K562 (cell line): ENCODE results near the gene NRP2. TPM values are rescaled to one million over a fixed set of nuclear protein-coding genes. Genes with fewer than 3 reads are reported as not detected.

Source experiments
- ATAC-seq: fragments of 200-7000 bp; cut with Tn5 transposase; 3 replicates; pipeline ENCODE4 v1.9.1; 2020; ENCODE audit warnings: moderate library complexity
- BruUV-seq: library from RNA; stranded (reverse); fragments of 400-500 nt; replicated peaks from 2 replicates; lab custom pipeline; 2021; lab: Mats Ljungman, UMichigan
- CTCF ChIA-PET: fragments of 300-600 bp; formaldehyde crosslinking; extraction: SDS; loops from one replicate; lab custom pipeline; 2021; ENCODE audit warnings: low intra/inter-chr PET ratio; lab: Yijun Ruan, JAX
- POLR2A ChIA-PET: fragments of 300-600, 350-650 bp; sonication (Branson Sonifier 250); formaldehyde crosslinking; extraction: SDS; loops from one replicate; lab custom pipeline; 2021; ENCODE audit warnings: antibody characterized with exemption, inconsistent platforms; lab: Yijun Ruan, JAX
- DNase-seq, 4 experiments: peaks; one replicate each; pipeline versions ENCODE4 v3.0.0 to v3.0.0-alpha.2; 2011 to 2018; ENCODE audit warnings: low spot score in 3 of 4, mixed read lengths in 3 of 4; ENCODE audit errors: extremely low read depth in 1 of 4
- FAIRE-seq: peaks from 2 replicates; lab custom pipeline; 2011; peaks lifted over from hg19 to GRCh38; lab: Jason Lieb, UNC
- H2AFZ ChIP-seq: 2 replicates; pipeline ENCODE4 v1.6.0; 2011; ENCODE audit warnings: low read depth, low read length, control low read depth, inconsistent platforms
- H3K27ac ChIP-seq: fragments of 200-600 bp; 3 replicates; pipeline ENCODE4 v1.8.0; 2011; ENCODE audit warnings: low read depth, mild to moderate bottlenecking, control low read depth, inconsistent platforms, low read length, moderate library complexity, mixed read lengths; ENCODE audit errors: extremely low read depth
- H3K27me3 ChIP-seq, 2 experiments: fragments of 300-600 bp in 1 of 2; 2 replicates in 1 of 2; 3 replicates in 1 of 2; pipeline versions ENCODE4 v1.6.0 to v1.8.0; 2011; ENCODE audit warnings: inconsistent platforms in 2 of 2, low read length in 2 of 2, mild to moderate bottlenecking in 1 of 2, mixed read lengths in 1 of 2, moderate library complexity in 1 of 2; ENCODE audit not compliant: control insufficient read depth in 2 of 2, insufficient read depth in 2 of 2
- H3K36me3 ChIP-seq: fragments of 300-600 bp; 3 replicates; pipeline ENCODE4 v1.8.0; 2011; ENCODE audit warnings: mild to moderate bottlenecking, low read length, inconsistent platforms; ENCODE audit not compliant: control insufficient read depth, insufficient read depth
- H3K4me1 ChIP-seq, 2 experiments: fragments of 200-600 bp in 1 of 2; replicated peaks in 1 of 2; 2 replicates in 1 of 2; 3 replicates in 1 of 2; pipeline versions ENCODE4 v1.5.1 to v1.8.0; 2011; ENCODE audit warnings: inconsistent platforms in 2 of 2, low read length in 2 of 2, mild to moderate bottlenecking in 1 of 2, mixed read lengths in 1 of 2, moderate library complexity in 1 of 2; ENCODE audit not compliant: control insufficient read depth in 2 of 2, insufficient read depth in 2 of 2
- H3K4me2 ChIP-seq: 2 replicates; pipeline ENCODE4 v1.6.1; 2011; ENCODE audit warnings: low read length, control low read depth, inconsistent platforms, mixed read lengths; ENCODE audit not compliant: insufficient read depth
- H3K4me3 ChIP-seq: fragments of 200-600 bp; sonication (generic), shearing (Covaris generic); 2 replicates; pipeline ENCODE4 v1.5.1; 2016; ENCODE audit warnings: control low read depth, inconsistent platforms
- H3K79me2 ChIP-seq: fragments of 200-600 bp; 3 replicates; pipeline ENCODE4 v1.8.0; 2011; ENCODE audit warnings: low read length, inconsistent platforms; ENCODE audit not compliant: control insufficient read depth, insufficient read depth
- H3K9ac ChIP-seq, 2 experiments: 2 replicates each; pipeline versions ENCODE4 v1.6.0 to v1.6.1; 2011; ENCODE audit warnings: low read depth in 2 of 2, low read length in 2 of 2, control low read depth in 1 of 2, inconsistent platforms in 1 of 2, mild to moderate bottlenecking in 1 of 2, mixed read lengths in 1 of 2; ENCODE audit not compliant: insufficient read depth in 1 of 2
- H3K9me1 ChIP-seq: one replicate; pipeline ENCODE4 v1.6.0; 2011; ENCODE audit warnings: inconsistent platforms, mild to moderate bottlenecking, low read length, moderate library complexity; ENCODE audit not compliant: control insufficient read depth, insufficient read depth
- H3K9me3 ChIP-seq: replicated peaks from 2 replicates; pipeline ENCODE4 v1.5.1; 2011; ENCODE audit warnings: low read depth, low read length, inconsistent platforms; ENCODE audit not compliant: control insufficient read depth, insufficient read depth
- H4K20me1 ChIP-seq: replicated peaks from 2 replicates; pipeline ENCODE4 v1.6.1; 2011; ENCODE audit warnings: low read length, inconsistent platforms, mixed read lengths; ENCODE audit not compliant: control insufficient read depth, insufficient read depth
- CBX2 ChIP-seq: fragments of 200-600 bp; sonication (generic); IDR thresholded peaks from one replicate; pipeline ENCODE4 v1.6.1; 2012; ENCODE audit warnings: mild to moderate bottlenecking, low read length, inconsistent platforms; ENCODE audit not compliant: insufficient read depth, poor library complexity, severe bottlenecking
- E4F1 ChIP-seq: fragments of 250-450 bp; sonication (Bioruptor Pico); IDR thresholded peaks from 2 replicates; pipeline ENCODE4 v1.5.0; 2021; ENCODE audit warnings: mild to moderate bottlenecking, borderline replicate concordance
- LEF1 ChIP-seq: fragments of 450-650 bp; IDR thresholded peaks from 2 replicates; pipeline ENCODE4 v1.6.1; 2016; ENCODE audit warnings: mild to moderate bottlenecking
- TSC22D4 ChIP-seq: fragments of 450-650 bp; IDR thresholded peaks from 2 replicates; pipeline ENCODE4 v1.6.1; 2016; ENCODE audit warnings: missing genetic modification characterization, missing biosample characterization, control low read depth
- UBTF ChIP-seq, 2 experiments: IDR thresholded peaks; 2 replicates each; pipeline ENCODE4 v1.6.1; 2012; ENCODE audit warnings: improper control_type of control experiment in 2 of 2, low read depth in 2 of 2, low read length in 2 of 2, borderline replicate concordance in 1 of 2
- ZC3H11A ChIP-seq: IDR thresholded peaks from 2 replicates; pipeline ENCODE4 v1.6.1; 2012; ENCODE audit warnings: low read depth, low read length, improper control_type of control experiment
- ZNF311 ChIP-seq: fragments of 250-450 bp; sonication (Bioruptor Pico); IDR thresholded peaks from 2 replicates; pipeline ENCODE4 v1.4.0; 2020; ENCODE audit warnings: mild to moderate bottlenecking, moderate library complexity
- ZNF354B ChIP-seq: fragments of 250-450 bp; sonication (Bioruptor Pico); IDR thresholded peaks from 2 replicates; pipeline ENCODE4 v1.4.0; 2020
- ZNF707 ChIP-seq: fragments of 250-450 bp; sonication (Bioruptor Pico); conservative IDR thresholded peaks from 2 replicates; pipeline ENCODE4 v1.8.0; 2022; ENCODE audit warnings: inconsistent platforms, mild to moderate bottlenecking, moderate library complexity
- WGBS: fragments of 100-300 bp; shearing (Covaris generic); methylation state at CpG from one replicate; pipeline ENCODE4 v1.1.6; 2016; ENCODE audit warnings: low coverage, mixed read lengths; ENCODE audit not compliant: insufficient coverage; ENCODE audit errors: missing lambda C conversion rate; 5-methylcytosine and 5-hydroxymethylcytosine counted together
- in situ Hi-C: fragments of 300-500 bp; cut with MboI; formaldehyde crosslinking; loops from 4 replicates; pipeline ENCODE4 v1.15.0; 2018; ENCODE audit warnings: inconsistent platforms, mixed read lengths
- intact Hi-C: fragments of 100-400 bp; cut with micrococcal nuclease; formaldehyde crosslinking; loops from 2 replicates; pipeline ENCODE4 v1.14.2; 2022
- polyA plus RNA-seq, 8 experiments: library from polyadenylated mRNA; depleted of rRNA in 4 of 8; stranded (reverse) in 5 of 8; unstranded in 3 of 8; fragments of >200 nt; fragmentation: Nextera tagmentation in 2 of 8; fragmentation: Illumina TruSeq in 1 of 8; extraction: Ambion mirVana in 2 of 8; extraction: Trizol in 1 of 8; gene quantifications; 2 replicates each; pipeline versions ENCODE4 v1.2.1 to v1.2.3, GENCODE V29; 2011 to 2014; ENCODE audit warnings: inconsistent platforms in 1 of 8, missing spikeins in 1 of 8
- total RNA-seq, 7 experiments: library from RNA; depleted of rRNA in 6 of 7; stranded (reverse); fragments of >200 nt in 6 of 7; fragmentation: Illumina TruSeq in 2 of 7; extraction: Trizol in 2 of 7; gene quantifications; 2 replicates each; pipeline versions ENCODE4 v1.2.1 to v1.2.3, GENCODE V29; 2011 to 2021; ENCODE audit warnings: low replicate concordance in 1 of 7
- TF ChIP-seq, protein P1 (sequence below): fragments of 450-650 bp; IDR thresholded peaks from 2 replicates; pipeline ENCODE4 v1.7.1; 2018; ENCODE audit warnings: mild to moderate bottlenecking, low read depth; ENCODE audit not compliant: partially characterized antibody
- TF ChIP-seq, protein P2 (sequence below), 2 experiments: IDR thresholded peaks; 2 replicates each; pipeline ENCODE4 v1.6.1; 2011; ENCODE audit warnings: borderline replicate concordance in 1 of 2, control low read depth in 1 of 2, low read depth in 1 of 2, low read length in 1 of 2, mild to moderate bottlenecking in 1 of 2, mixed read lengths in 1 of 2, moderate library complexity in 1 of 2; ENCODE audit not compliant: insufficient read depth in 1 of 2, insufficient read length in 1 of 2, poor library complexity in 1 of 2, severe bottlenecking in 1 of 2; ENCODE audit errors: extremely low read depth in 1 of 2

NRP2 gene
- total and polyA plus RNA-seq, 9 of the 15 experiments (the other 6 are each of a cell fraction or from before 2014, with no cell fraction given): 0.05 to 0.31 (median 0.15) TPM; not detected in 5

GRCh38 chr2:205730701-205731582 is 48.6 kb downstream of the NRP2 start:
- WGBS: 12% methylated on average over 7 of the region's 9 CpGs
- DNase-seq (no peak), FAIRE-seq (no peak), ATAC-seq (no peak)
- H3K9ac ChIP-seq: no peak overlapping the region
- peaks cover 0 to 17% of the 10 kb centered on the region in 2 experiments; a peak in 1 of 5 replicates for H3K27me3 ChIP-seq
- H3K79me2 ChIP-seq: no peaks in the 10 kb centered on the region
- H3K4me1 ChIP-seq: no peaks in the 10 kb centered on the region; a peak in 1 of 5 replicates
- ChIA-PET POLR2A (no interaction called here), CTCF (no interaction called here)
- intact Hi-C loops: no loop called here
- H3K36me3 ChIP-seq: no peaks in the 10 kb centered on the region
- no peaks in the 10 kb centered on the region for H4K20me1 ChIP-seq
- BruUV-seq: no TSS peak
- H3K9me1 ChIP-seq: no peaks in the 10 kb centered on the region
- H3K27ac ChIP-seq: no peak overlapping the region
- no peak overlapping the region for H3K4me3 ChIP-seq
- in situ Hi-C loops: no loop called here
- H2AFZ ChIP-seq: no peak overlapping the region
- H3K9me3 ChIP-seq: no peaks in the 10 kb centered on the region
- H3K4me2 ChIP-seq: no peak overlapping the region
- TF ChIP-seq CBX2 (no peak), TSC22D4 (tag) (no peak), ZNF707 (no peak), ZNF354B (no peak), UBTF (IDR thresholded peaks at IDR 0.05; ENCODE audit: borderline replicate concordance in 1 of 2, low read depth in 2 of 2, low read length in 2 of 2) (no peak), LEF1 (no peak), E4F1 (no peak), ZNF311 (no peak), ZC3H11A (no peak)
- TF ChIP-seq, protein P1, sequence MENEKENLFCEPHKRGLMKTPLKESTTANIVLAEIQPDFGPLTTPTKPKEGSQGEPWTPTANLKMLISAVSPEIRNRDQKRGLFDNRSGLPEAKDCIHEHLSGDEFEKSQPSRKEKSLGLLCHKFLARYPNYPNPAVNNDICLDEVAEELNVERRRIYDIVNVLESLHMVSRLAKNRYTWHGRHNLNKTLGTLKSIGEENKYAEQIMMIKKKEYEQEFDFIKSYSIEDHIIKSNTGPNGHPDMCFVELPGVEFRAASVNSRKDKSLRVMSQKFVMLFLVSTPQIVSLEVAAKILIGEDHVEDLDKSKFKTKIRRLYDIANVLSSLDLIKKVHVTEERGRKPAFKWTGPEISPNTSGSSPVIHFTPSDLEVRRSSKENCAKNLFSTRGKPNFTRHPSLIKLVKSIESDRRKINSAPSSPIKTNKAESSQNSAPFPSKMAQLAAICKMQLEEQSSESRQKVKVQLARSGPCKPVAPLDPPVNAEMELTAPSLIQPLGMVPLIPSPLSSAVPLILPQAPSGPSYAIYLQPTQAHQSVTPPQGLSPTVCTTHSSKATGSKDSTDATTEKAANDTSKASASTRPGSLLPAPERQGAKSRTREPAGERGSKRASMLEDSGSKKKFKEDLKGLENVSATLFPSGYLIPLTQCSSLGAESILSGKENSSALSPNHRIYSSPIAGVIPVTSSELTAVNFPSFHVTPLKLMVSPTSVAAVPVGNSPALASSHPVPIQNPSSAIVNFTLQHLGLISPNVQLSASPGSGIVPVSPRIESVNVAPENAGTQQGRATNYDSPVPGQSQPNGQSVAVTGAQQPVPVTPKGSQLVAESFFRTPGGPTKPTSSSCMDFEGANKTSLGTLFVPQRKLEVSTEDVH: no peak
- TF ChIP-seq, protein P2, sequence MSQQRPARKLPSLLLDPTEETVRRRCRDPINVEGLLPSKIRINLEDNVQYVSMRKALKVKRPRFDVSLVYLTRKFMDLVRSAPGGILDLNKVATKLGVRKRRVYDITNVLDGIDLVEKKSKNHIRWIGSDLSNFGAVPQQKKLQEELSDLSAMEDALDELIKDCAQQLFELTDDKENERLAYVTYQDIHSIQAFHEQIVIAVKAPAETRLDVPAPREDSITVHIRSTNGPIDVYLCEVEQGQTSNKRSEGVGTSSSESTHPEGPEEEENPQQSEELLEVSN (IDR thresholded peaks at IDR 0.05; ENCODE audit: borderline replicate concordance in 1 of 2, extremely low read depth in 1 of 2, insufficient read depth in 1 of 2, insufficient read length in 1 of 2, low read depth in 1 of 2, low read length in 1 of 2, poor library complexity in 1 of 2, severe bottlenecking in 1 of 2): no peak
